Tibial nerve (tissue), 4 donors: ENCODE data around the gene RRP7A. TPM values are rescaled to one million over a fixed set of nuclear protein-coding genes. Genes with fewer than 3 reads are reported as not detected.

ENCODE experiments used
- DNase-seq, 2 donors: peaks; one replicate each; pipeline ENCODE4 v3.0.0-alpha.2; 2019; ENCODE audit warnings: low spot score in 2 of 2
- H3K27ac ChIP-seq, 4 donors: fragments of 200-600 bp; sonication (generic) in 3 of 4; one replicate each; pipeline ENCODE4 v1.5.1; 2017 to 2019; ENCODE audit warnings: mild to moderate bottlenecking in 1 of 4
- H3K27me3 ChIP-seq, 2 donors: fragments of 200-600 bp; sonication (generic) in 1 of 2; one replicate each; pipeline versions ENCODE4 v1.5.1 to v1.6.0; 2017 to 2019
- H3K36me3 ChIP-seq, 3 donors: fragments of 200-600 bp; sonication (generic); one replicate each; pipeline ENCODE4 v1.5.1; 2018 to 2019
- H3K4me1 ChIP-seq, 4 donors: fragments of 200-600 bp; sonication (generic) in 3 of 4; one replicate each; pipeline ENCODE4 v1.5.1; 2017 to 2019
- H3K4me3 ChIP-seq, 4 donors: fragments of 200-600 bp; sonication (generic) in 3 of 4; one replicate each; pipeline ENCODE4 v1.5.1; 2017 to 2019; ENCODE audit warnings: mild to moderate bottlenecking in 1 of 4, moderate library complexity in 1 of 4
- H3K9me3 ChIP-seq, 4 donors: fragments of 200-600 bp; sonication (generic) in 3 of 4; one replicate each; pipeline ENCODE4 v1.5.1; 2017 to 2019
- EP300 ChIP-seq, 2 donors: sonication (generic); formaldehyde crosslinking; IDR thresholded peaks; one replicate each; pipeline ENCODE4 v1.6.1; 2017; ENCODE audit warnings: antibody characterized with exemption in 2 of 2, mild to moderate bottlenecking in 1 of 2
- POLR2A ChIP-seq, 2 donors: fragments of 450-650 bp; IDR thresholded peaks; one replicate each; pipeline ENCODE4 v1.6.1; 2017; ENCODE audit warnings: antibody characterized with exemption in 2 of 2, mild to moderate bottlenecking in 2 of 2, moderate library complexity in 2 of 2
- WGBS, 2 donors: methylation state at CpG; one replicate each; pipeline ENCODE4 v1.1.5; 2018; 5-methylcytosine and 5-hydroxymethylcytosine counted together
- small RNA-seq: library from RNA; depleted of rRNA; stranded (forward); fragments of <200 nt; gene quantifications from one replicate; pipeline ENCODE3, GENCODE V24; 2016
- total RNA-seq, 4 donors: library from RNA; depleted of rRNA; stranded (reverse); fragments of >200 nt; gene quantifications; one replicate each; pipeline ENCODE4 v1.1.0, GENCODE V29; 2016
- TF ChIP-seq, protein P1 (sequence below), 5 experiments: fragments of 200-600 bp in 3 of 5; fragments of 450-650 bp in 2 of 5; sonication (generic) in 3 of 5; IDR thresholded peaks; one replicate each; pipeline ENCODE4 v1.5.1; 2016 to 2019; ENCODE audit warnings: antibody characterized with exemption in 5 of 5, mild to moderate bottlenecking in 3 of 5, moderate library complexity in 2 of 5

The RRP7A gene
- total RNA-seq, 4 donors from 2014 or later = 25.7 to 37.8 (median 29.6) TPM

DNA sequence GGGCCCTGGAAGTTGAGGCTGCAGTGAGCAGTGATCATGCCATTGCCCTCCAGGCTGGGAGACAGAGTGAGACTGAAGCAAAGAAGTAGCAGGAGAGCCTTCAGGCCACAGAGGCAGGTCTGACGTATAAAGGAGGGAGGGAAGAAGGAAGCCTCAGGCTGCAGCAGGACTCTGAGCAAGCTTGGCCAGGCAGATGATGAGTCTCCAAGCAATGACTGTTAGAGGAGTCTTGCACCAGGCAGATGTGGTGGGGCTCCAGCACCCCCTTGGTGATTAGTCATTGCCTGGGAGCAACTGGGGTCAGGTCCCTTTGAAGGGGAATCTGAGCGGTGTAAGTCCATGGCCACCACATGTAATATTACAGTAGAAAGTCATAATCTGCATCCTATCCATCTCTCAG, 50.8 kb downstream of the RRP7A start:
- H3K36me3 ChIP-seq = no peaks in the 10 kb centered on the region
- no peak overlapping the region for H3K4me3 ChIP-seq
- 61 to 76% methylated on average over 2 of the region's 2 CpGs for WGBS, 2 donors
- H3K27ac ChIP-seq = no peak overlapping the region
- no peak for DNase-seq
- H3K27me3 ChIP-seq = no peaks in the 10 kb centered on the region
- no peaks in the 10 kb centered on the region for H3K4me1 ChIP-seq
- TF ChIP-seq EP300 (IDR thresholded peaks at IDR 0.05) = no peak
- no peak for TF ChIP-seq POLR2A (IDR thresholded peaks at IDR 0.05)
- TF ChIP-seq, protein P1, sequence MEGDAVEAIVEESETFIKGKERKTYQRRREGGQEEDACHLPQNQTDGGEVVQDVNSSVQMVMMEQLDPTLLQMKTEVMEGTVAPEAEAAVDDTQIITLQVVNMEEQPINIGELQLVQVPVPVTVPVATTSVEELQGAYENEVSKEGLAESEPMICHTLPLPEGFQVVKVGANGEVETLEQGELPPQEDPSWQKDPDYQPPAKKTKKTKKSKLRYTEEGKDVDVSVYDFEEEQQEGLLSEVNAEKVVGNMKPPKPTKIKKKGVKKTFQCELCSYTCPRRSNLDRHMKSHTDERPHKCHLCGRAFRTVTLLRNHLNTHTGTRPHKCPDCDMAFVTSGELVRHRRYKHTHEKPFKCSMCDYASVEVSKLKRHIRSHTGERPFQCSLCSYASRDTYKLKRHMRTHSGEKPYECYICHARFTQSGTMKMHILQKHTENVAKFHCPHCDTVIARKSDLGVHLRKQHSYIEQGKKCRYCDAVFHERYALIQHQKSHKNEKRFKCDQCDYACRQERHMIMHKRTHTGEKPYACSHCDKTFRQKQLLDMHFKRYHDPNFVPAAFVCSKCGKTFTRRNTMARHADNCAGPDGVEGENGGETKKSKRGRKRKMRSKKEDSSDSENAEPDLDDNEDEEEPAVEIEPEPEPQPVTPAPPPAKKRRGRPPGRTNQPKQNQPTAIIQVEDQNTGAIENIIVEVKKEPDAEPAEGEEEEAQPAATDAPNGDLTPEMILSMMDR (IDR thresholded peaks at IDR 0.05) = no peak
- no peaks in the 10 kb centered on the region for H3K9me3 ChIP-seq

DNA sequence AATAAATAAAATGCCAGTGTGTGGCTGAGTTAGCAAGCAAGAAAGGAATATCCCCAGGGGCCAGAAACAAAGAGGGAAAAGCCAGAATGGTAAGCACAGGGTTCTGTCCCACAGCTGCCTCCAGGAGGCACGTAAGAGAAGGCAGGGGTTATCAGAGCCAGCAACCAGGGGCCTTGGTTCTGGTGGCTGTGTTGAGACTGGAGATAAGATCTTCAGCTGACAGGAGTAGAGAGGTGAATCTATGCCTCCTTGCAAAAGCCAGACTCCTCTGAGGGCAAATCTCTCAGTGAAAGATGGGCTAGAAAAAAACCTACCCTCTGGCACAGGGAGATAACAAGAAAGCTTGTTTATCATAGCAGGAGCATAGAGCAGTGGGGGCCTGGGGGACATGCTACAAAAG, 57.6 kb downstream of the RRP7A start:
- no peak overlapping the region for H3K4me3 ChIP-seq
- H3K36me3 ChIP-seq = no peaks in the 10 kb centered on the region
- TF ChIP-seq, protein P1 (IDR thresholded peaks at IDR 0.05) = no peak
- TF ChIP-seq POLR2A (IDR thresholded peaks at IDR 0.05) (no peak), EP300 (IDR thresholded peaks at IDR 0.05) (no peak)
- H3K27me3 ChIP-seq = peaks cover 0 to 53% of the 10 kb centered on the region in 2 donors
- no peaks in the 10 kb centered on the region for H3K4me1 ChIP-seq
- no peak overlapping the region for H3K27ac ChIP-seq
- no peak for DNase-seq
- 36 to 64% methylated on average over 1 of the region's 1 CpG for WGBS, 2 donors
- H3K9me3 ChIP-seq = no peaks in the 10 kb centered on the region

DNA sequence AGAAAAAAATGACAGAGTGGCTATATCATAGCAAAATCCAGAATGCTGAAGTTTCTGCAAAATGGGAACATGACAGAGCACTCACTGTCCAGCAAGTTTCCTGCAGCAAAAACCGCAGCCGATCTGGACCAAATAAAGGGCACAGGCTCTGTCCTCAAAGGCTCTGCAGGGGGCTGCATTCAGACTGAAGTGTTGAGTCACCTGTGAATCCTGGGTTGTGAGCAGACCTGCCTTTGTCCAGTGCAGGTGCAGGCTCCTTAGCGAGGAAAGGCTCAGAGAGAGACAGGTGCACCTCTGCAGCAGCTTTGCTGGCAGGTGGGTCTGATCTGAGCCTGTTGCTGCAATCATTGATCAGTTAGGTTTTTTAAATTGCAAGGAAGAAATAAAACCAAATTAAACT, 58.1 kb downstream of the RRP7A start:
- H3K4me3 ChIP-seq = no peak overlapping the region
- WGBS, 2 donors = 57 to 75% methylated on average over 3 of the region's 3 CpGs
- no peaks in the 10 kb centered on the region for H3K36me3 ChIP-seq
- no peaks in the 10 kb centered on the region for H3K9me3 ChIP-seq
- H3K27me3 ChIP-seq = peaks cover 0 to 53% of the 10 kb centered on the region in 2 donors
- no peak overlapping the region for H3K27ac ChIP-seq
- H3K4me1 ChIP-seq = no peaks in the 10 kb centered on the region
- TF ChIP-seq POLR2A (IDR thresholded peaks at IDR 0.05) (no peak), EP300 (IDR thresholded peaks at IDR 0.05) (no peak)
- TF ChIP-seq, protein P1 (IDR thresholded peaks at IDR 0.05) = no peak
- DNase-seq = no peak

Small RNAs within 50 kb of the gene (small RNA-seq; reads per million reads assigned to genes)
- gene RN7SKP80 (not detected), gene RNU6-513P (not detected)

Other genes starting within 250 kb of the RRP7A start
- gene TCF20, start 249.1 kb downstream of the RRP7A start, total RNA-seq = 10 to 100 TPM; 17.4 to 28.8 (median 24.7) TPM
- gene NFAM1, start 87.4 kb downstream of the RRP7A start, total RNA-seq = 1 to 10 TPM; 1.8 to 2.8 (median 2.2) TPM
- gene SERHL2, start 34.2 kb upstream of the RRP7A start, total RNA-seq = 10 to 100 TPM in 2 of 4 donors, 1 to 10 TPM in 2; 3.3 to 14.2 (median 10.8) TPM
- 10 to 100 TPM; 47.4 to 49.2 (median 48.5) TPM for gene POLDIP3, start 95.1 kb upstream of the RRP7A start, total RNA-seq
- 1 to 10 TPM in 1 of 4 donors, not detected in 3; 2.7 TPM for gene ATP5MGL, start 120.8 kb upstream of the RRP7A start, total RNA-seq
- gene CYB5R3, start 129.6 kb upstream of the RRP7A start, total RNA-seq = 100 to 1,000 TPM; 134 to 200 (median 176) TPM
- 100 to 1,000 TPM in 2 of 4 donors, 10 to 100 TPM in 2; 73.0 to 146 (median 99.0) TPM for gene A4GALT, start 201.1 kb upstream of the RRP7A start, total RNA-seq